ENCODE results near the gene CAPN5.

The CAPN5 gene

GRCh38 chr11:77027275-77027674 is 39.5 kb upstream of the CAPN5 start:
- TF ChIP-seq, protein P1, sequence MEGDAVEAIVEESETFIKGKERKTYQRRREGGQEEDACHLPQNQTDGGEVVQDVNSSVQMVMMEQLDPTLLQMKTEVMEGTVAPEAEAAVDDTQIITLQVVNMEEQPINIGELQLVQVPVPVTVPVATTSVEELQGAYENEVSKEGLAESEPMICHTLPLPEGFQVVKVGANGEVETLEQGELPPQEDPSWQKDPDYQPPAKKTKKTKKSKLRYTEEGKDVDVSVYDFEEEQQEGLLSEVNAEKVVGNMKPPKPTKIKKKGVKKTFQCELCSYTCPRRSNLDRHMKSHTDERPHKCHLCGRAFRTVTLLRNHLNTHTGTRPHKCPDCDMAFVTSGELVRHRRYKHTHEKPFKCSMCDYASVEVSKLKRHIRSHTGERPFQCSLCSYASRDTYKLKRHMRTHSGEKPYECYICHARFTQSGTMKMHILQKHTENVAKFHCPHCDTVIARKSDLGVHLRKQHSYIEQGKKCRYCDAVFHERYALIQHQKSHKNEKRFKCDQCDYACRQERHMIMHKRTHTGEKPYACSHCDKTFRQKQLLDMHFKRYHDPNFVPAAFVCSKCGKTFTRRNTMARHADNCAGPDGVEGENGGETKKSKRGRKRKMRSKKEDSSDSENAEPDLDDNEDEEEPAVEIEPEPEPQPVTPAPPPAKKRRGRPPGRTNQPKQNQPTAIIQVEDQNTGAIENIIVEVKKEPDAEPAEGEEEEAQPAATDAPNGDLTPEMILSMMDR (IDR thresholded peaks at IDR 0.05; ENCODE audit: insufficient read depth, low read depth, low read length, missing control alignments): no peak
- peak; percentile 32 for DNase-seq (ENCODE audit: low read depth)
- no peak overlapping the region for H3K4me3 ChIP-seq (ENCODE audit: low read length)

- peak; percentile 15 for DNase-seq (ENCODE audit: low read depth)
- TF ChIP-seq, protein P1 (IDR thresholded peaks at IDR 0.05; ENCODE audit: insufficient read depth, low read depth, low read length, missing control alignments): no peak
- no peak overlapping the region for H3K4me3 ChIP-seq (ENCODE audit: low read length)
These were observed 36.9 kb upstream of the CAPN5 start for GRCh38 chr11:77029829-77030228.

GRCh38 chr11:77030834-77031414 is 35.8 kb upstream of the CAPN5 start:
- TF ChIP-seq, protein P1 (IDR thresholded peaks at IDR 0.05; ENCODE audit: insufficient read depth, low read depth, low read length, missing control alignments): no peak
- no peak overlapping the region for H3K4me3 ChIP-seq (ENCODE audit: low read length)
- no peak for DNase-seq (ENCODE audit: low read depth)

DNA sequence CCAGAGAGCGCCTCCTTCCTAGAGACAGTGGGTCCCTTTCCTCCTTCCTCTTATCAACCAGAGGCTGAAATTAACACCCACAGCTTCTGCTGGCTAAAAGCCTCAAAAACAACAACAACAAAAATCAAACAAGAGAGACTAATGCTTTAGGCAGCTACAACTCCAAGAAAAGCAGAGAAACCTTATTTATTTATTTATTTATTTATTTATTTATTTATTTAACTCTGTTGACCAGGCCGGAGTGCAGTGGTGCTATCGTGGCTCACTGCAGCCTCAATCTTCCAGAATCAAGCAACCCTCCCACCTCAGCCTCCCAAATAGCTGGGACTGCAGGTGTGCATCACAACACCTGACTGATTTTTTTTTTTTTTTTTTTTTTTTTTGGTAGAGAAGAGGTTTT is 35.2 kb upstream of the CAPN5 start:
- H3K4me3 ChIP-seq (ENCODE audit: low read length): no peak overlapping the region
- TF ChIP-seq, protein P1 (IDR thresholded peaks at IDR 0.05; ENCODE audit: insufficient read depth, low read depth, low read length, missing control alignments): no peak
- no peak for DNase-seq (ENCODE audit: low read depth)

- no peak for DNase-seq (ENCODE audit: low read depth)
- TF ChIP-seq, protein P1 (IDR thresholded peaks at IDR 0.05; ENCODE audit: insufficient read depth, low read depth, low read length, missing control alignments): no peak
- no peak overlapping the region for H3K4me3 ChIP-seq (ENCODE audit: low read length)
These were observed 31.7 kb upstream of the CAPN5 start for GRCh38 chr11:77035039-77035438.

DNA sequence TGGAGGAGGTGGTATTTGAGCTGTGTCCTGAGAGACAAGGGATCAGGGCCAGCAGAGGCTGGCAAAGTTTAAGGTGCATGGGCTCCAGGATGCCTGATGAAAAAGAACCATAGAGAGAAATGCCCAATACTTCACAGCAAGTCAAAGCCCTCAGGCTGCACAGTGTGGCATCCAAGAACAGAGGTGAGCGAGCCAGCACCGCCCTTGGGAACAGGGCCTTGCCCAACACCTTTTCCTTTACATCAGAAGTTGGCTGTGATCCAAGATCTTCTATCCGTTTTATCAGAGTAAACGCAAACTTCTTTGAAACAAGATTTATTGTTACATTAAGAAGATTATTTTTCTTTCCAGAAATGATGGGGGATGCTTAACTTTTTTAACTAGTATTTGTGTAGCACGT is 31.2 kb upstream of the CAPN5 start:
- TF ChIP-seq, protein P1 (IDR thresholded peaks at IDR 0.05; ENCODE audit: insufficient read depth, low read depth, low read length, missing control alignments): no peak
- H3K4me3 ChIP-seq (ENCODE audit: low read length): no peak overlapping the region
- peak; percentile 85 for DNase-seq (ENCODE audit: low read depth)

DNA sequence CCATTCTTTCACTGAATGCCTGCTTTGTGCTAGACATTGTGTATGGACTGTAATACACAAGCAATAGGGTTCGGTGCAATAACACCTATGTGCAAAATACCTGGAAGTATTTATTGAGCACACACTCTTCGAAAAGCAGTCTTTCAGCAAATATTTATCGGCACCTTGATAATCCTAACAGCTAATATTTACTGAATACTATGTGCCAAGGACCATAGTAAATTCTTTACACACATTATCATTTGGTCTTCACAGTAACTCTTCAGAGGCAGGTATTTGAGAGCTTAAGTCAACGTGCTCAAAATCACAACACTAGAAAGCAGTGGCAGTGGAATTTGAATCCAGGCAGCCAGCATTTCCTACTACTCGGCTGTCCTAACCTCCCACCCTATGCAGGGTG is 30.4 kb upstream of the CAPN5 start:
- TF ChIP-seq, protein P1 (IDR thresholded peaks at IDR 0.05; ENCODE audit: insufficient read depth, low read depth, low read length, missing control alignments): no peak
- no peak for DNase-seq (ENCODE audit: low read depth)
- no peak overlapping the region for H3K4me3 ChIP-seq (ENCODE audit: low read length)

Measured in epithelial cell of esophagus (primary cell).